Vagina (tissue), 2 donors: ENCODE data around the gene CFB.

Experiments used
- POLR2A ChIP-seq, 2 donors: fragments of 450-650 bp; IDR thresholded peaks; one replicate each; pipeline ENCODE4 v1.6.1; 2017; ENCODE audit warnings: antibody characterized with exemption in 2 of 2, mild to moderate bottlenecking in 2 of 2, moderate library complexity in 2 of 2
- TF ChIP-seq, protein P1 (sequence below), 3 experiments: fragments of 450-650 bp in 2 of 3; fragments of 200-600 bp in 1 of 3; sonication (generic) in 1 of 3; IDR thresholded peaks; one replicate each; pipeline ENCODE4 v1.5.1; 2017 to 2019; ENCODE audit warnings: antibody characterized with exemption in 3 of 3, mild to moderate bottlenecking in 2 of 3, moderate library complexity in 2 of 3

DNA sequence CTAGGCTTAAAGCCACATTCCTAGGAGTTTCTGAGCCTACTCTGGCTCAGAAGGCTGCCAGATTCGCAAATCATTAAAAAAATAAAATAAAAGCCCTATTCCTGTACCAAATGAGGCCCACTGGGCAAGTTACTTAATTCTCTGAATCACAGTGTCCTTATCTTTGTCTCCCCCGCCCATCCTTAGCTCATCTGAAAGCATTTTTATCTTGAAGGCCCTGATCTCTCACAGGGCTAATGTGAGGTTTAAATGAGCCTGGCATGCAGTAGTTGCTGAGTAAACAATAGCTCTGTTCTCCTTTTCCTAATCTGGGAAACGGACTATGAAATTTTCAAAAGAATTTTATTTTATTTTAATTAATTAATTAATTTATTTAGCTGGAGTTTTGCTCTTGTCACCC, 41.9 kb upstream of the CFB start:
- TF ChIP-seq, protein P1, sequence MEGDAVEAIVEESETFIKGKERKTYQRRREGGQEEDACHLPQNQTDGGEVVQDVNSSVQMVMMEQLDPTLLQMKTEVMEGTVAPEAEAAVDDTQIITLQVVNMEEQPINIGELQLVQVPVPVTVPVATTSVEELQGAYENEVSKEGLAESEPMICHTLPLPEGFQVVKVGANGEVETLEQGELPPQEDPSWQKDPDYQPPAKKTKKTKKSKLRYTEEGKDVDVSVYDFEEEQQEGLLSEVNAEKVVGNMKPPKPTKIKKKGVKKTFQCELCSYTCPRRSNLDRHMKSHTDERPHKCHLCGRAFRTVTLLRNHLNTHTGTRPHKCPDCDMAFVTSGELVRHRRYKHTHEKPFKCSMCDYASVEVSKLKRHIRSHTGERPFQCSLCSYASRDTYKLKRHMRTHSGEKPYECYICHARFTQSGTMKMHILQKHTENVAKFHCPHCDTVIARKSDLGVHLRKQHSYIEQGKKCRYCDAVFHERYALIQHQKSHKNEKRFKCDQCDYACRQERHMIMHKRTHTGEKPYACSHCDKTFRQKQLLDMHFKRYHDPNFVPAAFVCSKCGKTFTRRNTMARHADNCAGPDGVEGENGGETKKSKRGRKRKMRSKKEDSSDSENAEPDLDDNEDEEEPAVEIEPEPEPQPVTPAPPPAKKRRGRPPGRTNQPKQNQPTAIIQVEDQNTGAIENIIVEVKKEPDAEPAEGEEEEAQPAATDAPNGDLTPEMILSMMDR (IDR thresholded peaks at IDR 0.05): no peak
- TF ChIP-seq POLR2A (IDR thresholded peaks at IDR 0.05): no peak
